ENCODE measurements around the gene ERVFRD-1.

DNA sequence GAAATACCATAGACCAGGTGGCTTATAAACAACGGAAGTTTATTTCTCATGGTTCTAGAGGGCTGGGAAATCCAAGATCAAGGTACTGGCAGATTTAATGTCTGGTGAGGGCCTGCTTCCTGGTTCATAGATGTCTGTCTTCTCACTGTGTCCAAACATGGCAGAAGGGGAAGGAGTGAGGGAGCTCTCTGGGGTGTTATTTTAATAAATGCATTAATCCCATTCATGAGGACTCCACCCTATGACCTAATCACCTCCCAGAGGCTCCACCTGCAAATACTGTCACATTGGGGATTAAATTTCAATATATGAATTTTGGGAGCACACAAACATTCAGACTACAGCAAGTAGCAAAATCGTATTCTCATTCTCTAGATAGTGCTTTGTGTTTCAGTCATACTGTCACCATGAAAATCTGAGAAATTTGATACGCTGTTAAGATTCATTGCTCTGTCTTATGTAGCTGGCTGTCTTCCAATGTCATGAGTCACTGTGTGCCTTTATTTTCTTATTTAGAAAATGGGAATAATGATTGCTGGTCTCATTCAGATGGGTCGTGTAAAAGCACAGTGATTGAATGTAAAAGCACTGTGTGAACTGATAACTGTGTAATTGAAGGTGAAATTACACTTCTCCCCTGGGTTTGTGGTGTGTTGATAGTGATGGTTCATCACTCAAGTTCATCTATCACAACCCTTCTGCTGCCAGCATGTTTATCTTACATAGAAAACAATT is 8.9 kb upstream of the ERVFRD-1 start:
- TF ChIP-seq, protein P1, sequence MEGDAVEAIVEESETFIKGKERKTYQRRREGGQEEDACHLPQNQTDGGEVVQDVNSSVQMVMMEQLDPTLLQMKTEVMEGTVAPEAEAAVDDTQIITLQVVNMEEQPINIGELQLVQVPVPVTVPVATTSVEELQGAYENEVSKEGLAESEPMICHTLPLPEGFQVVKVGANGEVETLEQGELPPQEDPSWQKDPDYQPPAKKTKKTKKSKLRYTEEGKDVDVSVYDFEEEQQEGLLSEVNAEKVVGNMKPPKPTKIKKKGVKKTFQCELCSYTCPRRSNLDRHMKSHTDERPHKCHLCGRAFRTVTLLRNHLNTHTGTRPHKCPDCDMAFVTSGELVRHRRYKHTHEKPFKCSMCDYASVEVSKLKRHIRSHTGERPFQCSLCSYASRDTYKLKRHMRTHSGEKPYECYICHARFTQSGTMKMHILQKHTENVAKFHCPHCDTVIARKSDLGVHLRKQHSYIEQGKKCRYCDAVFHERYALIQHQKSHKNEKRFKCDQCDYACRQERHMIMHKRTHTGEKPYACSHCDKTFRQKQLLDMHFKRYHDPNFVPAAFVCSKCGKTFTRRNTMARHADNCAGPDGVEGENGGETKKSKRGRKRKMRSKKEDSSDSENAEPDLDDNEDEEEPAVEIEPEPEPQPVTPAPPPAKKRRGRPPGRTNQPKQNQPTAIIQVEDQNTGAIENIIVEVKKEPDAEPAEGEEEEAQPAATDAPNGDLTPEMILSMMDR (conservative IDR thresholded peaks at IDR 0.05) = no peak
- no peak for TF ChIP-seq ZFX (IDR thresholded peaks at IDR 0.05)

Measured in C4-2B (cell line).